Astrocyte (in vitro differentiated cells and primary cell): Measurements from ENCODE around the gene OR6K2.

ENCODE experiments used
- CTCF ChIP-seq: IDR thresholded peaks from 2 replicates; pipeline ENCODE4 v1.5.1; 2011; ENCODE audit warnings: low read depth, mild to moderate bottlenecking, inconsistent platforms, low read length, moderate library complexity; ENCODE audit not compliant: insufficient read depth
- EZH2 ChIP-seq: IDR thresholded peaks from 2 replicates; pipeline ENCODE4 v1.6.1; 2012; ENCODE audit warnings: mild to moderate bottlenecking, low read length, inconsistent platforms; ENCODE audit not compliant: insufficient read depth

DNA sequence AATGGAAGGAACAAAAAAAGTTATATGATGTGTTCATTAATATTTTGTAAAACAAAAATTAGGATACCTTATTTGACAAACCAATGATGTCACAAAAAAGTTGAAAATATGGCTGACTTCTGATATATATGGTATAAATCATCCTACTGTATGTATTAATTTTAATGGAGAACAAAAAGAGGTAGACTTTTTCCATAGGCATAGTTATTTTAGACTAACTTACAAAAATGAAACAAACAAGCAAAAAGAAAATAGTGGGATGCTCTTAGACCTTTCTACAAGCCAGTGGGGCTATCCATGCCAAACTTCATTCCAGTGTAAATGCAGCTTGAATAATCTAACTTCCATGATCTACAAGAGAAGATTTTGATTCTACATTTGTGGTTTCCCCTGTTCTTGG is 13.4 kb downstream of the OR6K2 start:
- TF ChIP-seq CTCF (no peak), EZH2 (no peak)
